Stimulated activated naive B cell treated with anti-CD40 and anti-IgM and Interleukin-4, amounts not matched to agents 10 μg/mL and 1 μg/mL and 100 μg/mL, for 72 hours (primary cell): ENCODE data around the gene NEGR1.

Experiments
- ATAC-seq, 2 donors: fragments of 150-1000 bp; cut with Tn5 transposase; replicated peaks; 2 replicates each; pipeline ENCODE4 v1.10.0; 2021; ENCODE audit warnings: moderate library complexity in 1 of 2
- DNase-seq: peaks from one replicate; pipeline ENCODE4 v3.0.0; 2021
- H3K27ac Mint-ChIP-seq: one replicate; pipeline ENCODE4 v1.8.0; 2022; ENCODE audit warnings: mild to moderate bottlenecking, mixed read lengths
- H3K27me3 Mint-ChIP-seq, 2 donors: one replicate each; pipeline ENCODE4 v1.8.0; 2022; ENCODE audit warnings: mixed read lengths in 2 of 2
- H3K36me3 Mint-ChIP-seq, 2 donors: one replicate each; pipeline ENCODE4 v1.8.0; 2022; ENCODE audit warnings: mixed read lengths in 2 of 2, mild to moderate bottlenecking in 1 of 2
- H3K4me1 Mint-ChIP-seq, 2 donors: one replicate each; pipeline ENCODE4 v1.8.0; 2022; ENCODE audit warnings: mixed read lengths in 2 of 2, mild to moderate bottlenecking in 1 of 2
- H3K4me3 Mint-ChIP-seq, 2 donors: one replicate each; pipeline ENCODE4 v1.8.0; 2022; ENCODE audit warnings: mild to moderate bottlenecking in 2 of 2, mixed read lengths in 2 of 2, moderate library complexity in 1 of 2
- H3K9me3 Mint-ChIP-seq, 2 donors: one replicate each; pipeline ENCODE4 v1.8.0; 2022; ENCODE audit warnings: mixed read lengths in 2 of 2, mild to moderate bottlenecking in 1 of 2

Gene NEGR1

DNA sequence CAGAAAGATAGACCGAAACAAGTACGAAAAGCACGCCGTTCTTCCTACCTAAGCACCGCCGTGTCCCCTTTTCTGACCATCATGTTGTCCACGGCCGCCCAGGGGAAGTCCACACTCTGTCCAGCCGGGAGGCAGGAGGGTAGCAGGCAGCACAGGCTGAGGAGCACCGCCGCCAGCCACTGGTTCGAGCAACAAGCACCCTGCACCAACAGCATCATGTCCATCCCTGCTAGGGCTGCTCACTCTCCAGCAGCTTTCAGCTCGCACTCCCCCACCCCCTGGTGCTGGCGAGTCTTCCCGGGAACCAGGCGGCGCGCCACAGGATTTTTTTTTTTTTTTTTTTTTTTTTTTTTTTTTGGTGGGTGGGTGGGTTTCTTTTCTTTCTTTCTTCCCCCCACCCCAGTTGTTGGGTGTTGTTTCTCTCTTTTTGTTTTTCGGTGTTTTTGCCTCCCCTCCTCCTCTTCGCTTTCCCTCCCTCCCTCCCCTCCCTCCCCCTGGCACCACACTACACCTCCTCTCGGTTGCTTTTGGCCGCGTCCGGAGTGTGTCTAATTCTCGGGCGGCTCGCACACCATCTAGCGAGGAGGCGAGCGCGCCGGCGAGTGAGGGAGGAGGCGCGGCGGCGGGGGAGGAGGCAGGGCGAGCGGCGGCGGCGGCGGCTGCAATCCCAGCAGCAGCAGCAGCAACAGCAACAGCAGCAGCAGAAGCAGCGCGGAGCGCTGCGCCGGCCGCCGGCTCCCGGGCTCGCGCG, at the start of gene NEGR1:
TSS of gene NEGR1 (minus strand) at position 269 of the 751 bp plus-strand sequence.
- Mint-ChIP-seq H3K4me3 (no peak within 1 kb of the TSS), H3K9me3 (peaks cover 0 to 1% of the 10 kb centered on the region in 2 donors), H3K27me3 (peaks cover 17% of the 10 kb centered on the region in 2 donors), H3K27ac (peak within 1 kb of the TSS; percentile 70), H3K36me3 (no peaks in the 10 kb centered on the region), H3K4me1 (peaks cover 16 to 24% of the 10 kb centered on the region in 2 donors)
- DNase-seq (peak; percentile 67), ATAC-seq (peak; percentile 72 to 81)

DNA sequence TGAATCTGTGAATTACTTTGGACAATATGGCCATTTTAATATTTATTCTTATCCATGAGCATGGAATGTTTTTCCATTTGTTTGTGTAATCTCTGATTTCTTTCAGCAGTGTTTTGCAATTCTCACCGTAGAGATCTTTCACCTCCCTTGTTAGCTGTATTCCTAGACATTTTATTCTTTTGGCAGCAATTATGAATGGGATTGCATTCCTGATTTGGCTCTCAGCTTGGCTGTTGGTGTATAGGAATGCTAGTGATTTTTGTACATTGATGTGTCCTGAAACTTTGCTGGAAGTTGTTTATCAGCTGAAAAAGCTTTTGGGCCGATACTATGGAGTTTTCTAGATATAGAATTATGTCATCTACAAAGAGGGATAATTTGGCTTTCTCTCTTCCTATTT, 44.2 kb upstream of the NEGR1 start:
- Mint-ChIP-seq H3K4me3 (no peak overlapping the region), H3K27me3 (no peaks in the 10 kb centered on the region), H3K4me1 (peaks cover 0 to 6% of the 10 kb centered on the region in 2 donors), H3K9me3 (no peaks in the 10 kb centered on the region), H3K27ac (no peak overlapping the region), H3K36me3 (no peaks in the 10 kb centered on the region)
- DNase-seq: no peak
- no peak for ATAC-seq

DNA sequence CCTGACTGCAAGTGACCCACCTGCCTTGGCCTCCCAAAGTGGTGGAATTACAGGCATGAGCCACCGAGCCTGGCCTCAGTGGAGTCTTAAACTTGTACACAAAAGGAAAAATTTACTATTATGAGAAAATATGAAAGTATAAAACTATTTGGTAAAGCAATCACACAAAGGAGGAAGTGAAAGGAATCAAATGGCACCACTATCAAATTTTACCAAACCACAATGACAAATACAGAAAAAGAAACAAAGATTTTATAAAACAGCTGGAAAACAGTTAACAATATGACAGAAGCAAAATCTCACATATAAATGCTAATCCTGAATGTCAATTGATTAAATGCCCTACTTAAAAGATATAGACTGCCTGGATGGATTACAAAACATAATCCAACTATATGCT, 42.1 kb upstream of the NEGR1 start:
- Mint-ChIP-seq H3K27me3 (no peaks in the 10 kb centered on the region), H3K27ac (no peak overlapping the region), H3K4me3 (no peak overlapping the region), H3K36me3 (no peaks in the 10 kb centered on the region), H3K9me3 (no peaks in the 10 kb centered on the region), H3K4me1 (peaks cover 0 to 6% of the 10 kb centered on the region in 2 donors)
- ATAC-seq (no peak), DNase-seq (no peak)

DNA sequence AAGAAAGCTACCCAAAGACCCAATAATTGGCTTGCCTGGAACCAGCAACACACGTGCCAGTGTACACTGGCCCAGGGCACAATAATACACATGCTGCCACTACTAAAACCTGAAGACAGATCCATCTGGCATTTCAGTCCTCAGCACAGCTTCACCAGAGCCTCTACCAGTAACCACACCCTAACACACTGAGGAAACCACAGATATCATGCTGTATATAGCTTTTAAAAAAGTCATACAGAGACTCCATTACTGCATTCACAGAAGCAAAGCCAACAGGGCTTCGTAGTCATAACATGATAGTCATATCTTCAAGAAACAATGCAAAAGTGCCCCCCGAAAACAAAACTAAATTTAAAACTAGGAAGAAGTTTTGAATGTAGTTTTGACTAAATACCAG, 40.6 kb upstream of the NEGR1 start:
- peak in 1 of 2 donors; percentile 70 for ATAC-seq

DNA sequence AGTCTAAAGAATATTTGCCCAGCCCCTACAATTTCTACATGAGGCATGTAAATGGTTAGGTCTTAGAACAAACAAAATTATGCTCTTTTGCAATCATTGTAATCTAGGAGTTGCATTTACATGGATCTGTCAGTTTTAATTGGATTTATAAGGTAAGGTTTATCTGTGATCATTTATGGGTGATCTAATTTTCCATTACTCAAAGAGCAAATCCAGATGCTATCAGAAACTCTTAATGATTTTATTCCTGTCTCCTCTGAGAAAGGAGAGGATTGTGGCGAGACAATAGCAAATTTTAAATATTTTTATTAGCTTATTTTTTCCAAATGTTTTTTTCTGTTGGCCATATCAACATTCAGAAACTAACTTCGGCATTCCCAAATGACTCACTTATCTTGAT, 14.2 kb upstream of the NEGR1 start:
- no peak for DNase-seq
- H3K4me3 Mint-ChIP-seq: no peak overlapping the region
- H3K27me3 Mint-ChIP-seq: no peaks in the 10 kb centered on the region
- no peak overlapping the region for H3K27ac Mint-ChIP-seq
- ATAC-seq: no peak
- no peaks in the 10 kb centered on the region for H3K4me1 Mint-ChIP-seq
- no peaks in the 10 kb centered on the region for H3K9me3 Mint-ChIP-seq
- H3K36me3 Mint-ChIP-seq: no peaks in the 10 kb centered on the region

More for the DNA sequence above, 40.6 kb upstream of the NEGR1 start:
- Mint-ChIP-seq H3K27me3 (no peaks in the 10 kb centered on the region), H3K4me3 (no peak overlapping the region), H3K36me3 (no peaks in the 10 kb centered on the region), H3K9me3 (no peaks in the 10 kb centered on the region), H3K4me1 (peaks cover 0 to 6% of the 10 kb centered on the region in 2 donors), H3K27ac (no peak overlapping the region)
- no peak for DNase-seq

DNA sequence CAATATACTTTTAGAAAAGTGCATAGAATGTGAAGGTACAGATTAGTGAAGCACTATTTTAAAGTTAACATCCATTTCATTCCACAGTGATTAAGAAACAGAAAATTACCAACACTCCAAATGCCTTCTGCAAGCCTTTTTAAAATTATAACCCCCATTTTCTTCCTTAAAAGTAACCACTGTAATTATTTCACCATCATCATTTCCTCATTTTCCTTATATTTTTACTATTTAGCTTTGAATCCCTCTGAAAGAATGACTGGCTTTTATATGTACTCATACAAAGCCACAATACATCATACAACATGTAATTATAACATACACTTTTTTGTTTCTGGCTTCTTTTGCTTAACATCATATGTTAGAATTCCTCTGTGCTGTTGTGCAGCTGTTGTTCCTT, 6.5 kb upstream of the NEGR1 start:
- H3K27ac Mint-ChIP-seq: no peak overlapping the region
- DNase-seq: no peak
- ATAC-seq: no peak

DNA sequence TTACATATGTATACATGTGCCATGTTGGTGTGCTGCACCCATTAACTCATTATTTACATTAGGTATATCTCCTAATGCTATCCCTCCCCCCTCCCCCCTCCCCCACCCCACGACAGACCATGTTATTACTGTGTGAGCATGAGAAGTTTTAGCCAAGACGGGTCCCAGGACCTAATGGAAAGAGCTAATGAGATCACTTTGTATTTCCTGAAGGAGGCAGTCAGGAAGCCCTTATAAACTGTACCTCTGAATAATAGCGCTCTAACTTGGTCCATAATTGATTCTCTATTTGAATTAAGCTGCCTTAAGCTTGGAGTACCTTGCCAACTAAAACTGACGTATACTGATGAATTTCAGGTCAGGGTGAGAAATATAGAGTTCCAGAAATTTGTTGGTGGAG, 4.1 kb upstream of the NEGR1 start:
- Mint-ChIP-seq H3K4me1 (peaks cover 9 to 11% of the 10 kb centered on the region in 2 donors), H3K27ac (no peak overlapping the region), H3K36me3 (no peaks in the 10 kb centered on the region), H3K27me3 (peaks cover 11% of the 10 kb centered on the region in 2 donors), H3K4me3 (no peak overlapping the region), H3K9me3 (no peaks in the 10 kb centered on the region)
- no peak for DNase-seq
- no peak for ATAC-seq

More for the DNA sequence above, 6.5 kb upstream of the NEGR1 start:
- Mint-ChIP-seq H3K4me3 (no peak overlapping the region), H3K4me1 (no peaks in the 10 kb centered on the region), H3K36me3 (no peaks in the 10 kb centered on the region), H3K9me3 (no peaks in the 10 kb centered on the region), H3K27me3 (no peaks in the 10 kb centered on the region)

DNA sequence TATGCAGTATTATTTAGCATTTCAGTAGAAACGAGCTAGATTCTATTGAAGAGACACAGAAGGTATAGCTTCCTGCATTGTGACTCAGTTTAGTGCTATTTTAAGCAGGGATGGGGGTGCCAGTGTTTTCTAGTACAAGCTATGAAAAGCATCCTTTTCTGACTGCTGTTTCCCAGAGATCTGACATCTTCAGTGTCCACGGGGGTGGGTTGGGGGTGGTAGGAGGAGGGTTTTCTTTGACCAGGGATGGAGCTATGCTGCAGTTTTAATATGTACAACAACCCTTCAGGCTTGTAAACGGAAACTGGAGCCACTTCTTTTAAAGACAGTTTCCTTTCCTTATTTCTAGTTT, 2.7 kb upstream of the NEGR1 start:
- no peak overlapping the region for H3K27ac Mint-ChIP-seq
- H3K4me3 Mint-ChIP-seq: no peak overlapping the region
- DNase-seq (no peak), ATAC-seq (no peak)
- no peaks in the 10 kb centered on the region for H3K36me3 Mint-ChIP-seq
- peaks cover 17% of the 10 kb centered on the region in 2 donors for H3K27me3 Mint-ChIP-seq
- peaks cover 15 to 18% of the 10 kb centered on the region in 2 donors for H3K4me1 Mint-ChIP-seq
- H3K9me3 Mint-ChIP-seq: no peaks in the 10 kb centered on the region

DNA sequence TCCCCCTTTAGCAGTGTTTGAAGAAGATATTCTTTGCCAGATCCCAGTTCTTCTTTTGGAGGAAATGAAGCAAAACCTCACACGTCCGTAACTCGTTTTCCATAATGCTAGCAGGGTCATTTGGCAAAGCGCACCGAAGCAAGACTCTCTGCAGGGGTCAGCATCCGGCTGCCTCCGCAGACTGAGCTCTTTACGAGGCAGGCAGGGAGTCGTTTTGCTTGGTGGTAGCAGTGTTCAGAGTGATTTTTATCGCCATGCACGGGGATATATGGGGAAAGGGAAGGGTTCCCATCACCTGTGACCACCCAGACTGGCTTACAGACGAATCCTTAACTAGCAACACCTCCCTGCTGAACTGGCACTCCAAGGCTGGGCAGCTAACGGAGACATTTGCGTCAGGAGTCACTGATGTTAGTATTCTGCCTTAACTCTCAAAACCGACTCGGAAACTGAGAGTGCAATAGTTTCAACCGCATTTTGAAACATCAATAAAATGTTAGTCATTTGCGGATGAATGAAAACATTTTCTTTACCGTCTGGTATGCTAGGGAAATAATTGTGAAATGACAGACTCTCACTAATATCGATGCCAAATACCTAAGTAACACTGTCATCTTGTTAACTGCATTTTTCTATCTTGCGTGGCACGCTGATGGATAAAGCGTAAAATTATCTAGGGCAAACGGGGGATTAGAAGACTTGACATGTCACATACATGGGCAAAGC, 2.2 kb upstream of the NEGR1 start:
- Mint-ChIP-seq H3K27me3 (peaks cover 17% of the 10 kb centered on the region in 2 donors), H3K4me1 (peaks cover 15 to 18% of the 10 kb centered on the region in 2 donors), H3K27ac (no peak overlapping the region), H3K9me3 (no peaks in the 10 kb centered on the region), H3K4me3 (no peak overlapping the region), H3K36me3 (no peaks in the 10 kb centered on the region)
- ATAC-seq: peak; percentile 43 to 54
- DNase-seq: peak; percentile 56

DNA sequence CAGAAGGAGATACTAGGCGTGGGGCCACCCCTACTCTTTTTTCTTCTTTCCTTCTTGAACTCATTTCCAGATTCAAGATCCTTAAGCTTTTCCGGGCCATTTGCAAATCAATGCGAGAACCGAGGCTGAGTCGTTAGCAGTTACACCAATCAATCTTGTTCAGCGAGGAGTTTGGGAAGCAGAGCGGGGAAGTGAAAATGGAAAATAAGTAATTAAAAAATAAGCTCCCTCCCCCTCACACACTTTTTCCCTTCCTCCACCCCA, 1.7 kb upstream of the NEGR1 start:
- no peak overlapping the region for H3K27ac Mint-ChIP-seq
- no peak for DNase-seq
- ATAC-seq: no peak
- no peak overlapping the region for H3K4me3 Mint-ChIP-seq
- no peaks in the 10 kb centered on the region for H3K36me3 Mint-ChIP-seq
- H3K4me1 Mint-ChIP-seq: peaks cover 15 to 18% of the 10 kb centered on the region in 2 donors
- peaks cover 17% of the 10 kb centered on the region in 2 donors for H3K27me3 Mint-ChIP-seq
- H3K9me3 Mint-ChIP-seq: no peaks in the 10 kb centered on the region

DNA sequence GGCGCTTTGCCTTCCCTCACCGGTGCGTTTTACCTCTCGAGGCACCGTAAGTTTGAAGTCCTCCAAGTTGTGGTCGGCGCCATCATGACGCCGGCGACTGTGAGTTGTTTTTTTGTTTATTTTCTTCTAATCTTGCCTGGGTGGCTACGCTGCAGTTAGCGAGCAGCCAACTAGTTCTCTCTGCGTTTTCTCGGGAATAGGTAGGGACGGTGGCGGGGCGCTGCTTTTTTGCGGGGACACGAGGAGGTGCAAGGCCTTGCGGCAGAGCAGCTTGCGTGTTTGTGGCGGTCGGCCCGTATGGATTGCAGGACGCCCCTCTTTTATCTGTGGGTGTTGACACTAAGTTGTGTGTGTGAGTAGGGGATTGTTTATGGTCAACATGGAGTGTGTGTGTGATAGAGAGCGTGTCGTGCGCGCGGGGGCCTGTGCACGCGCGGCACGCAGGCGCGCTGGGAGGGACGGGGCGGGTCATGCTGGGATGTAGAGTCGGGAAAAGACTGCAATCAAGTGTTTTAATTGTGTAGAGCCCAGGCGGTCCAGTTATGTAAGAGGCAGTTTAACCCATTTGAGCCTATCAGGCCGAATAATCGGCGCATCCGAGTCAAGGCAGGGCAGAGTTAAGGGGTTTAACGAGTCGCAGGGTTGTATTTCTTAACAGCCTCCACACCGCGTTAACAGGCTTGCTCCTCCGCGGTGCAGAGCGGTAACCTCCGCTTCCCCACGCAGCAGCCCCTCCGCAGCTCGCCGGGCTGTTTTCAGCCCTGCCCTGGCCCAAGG, 1.2 kb upstream of the NEGR1 start:
- peaks cover 0 to under 1% of the 10 kb centered on the region in 2 donors for H3K9me3 Mint-ChIP-seq
- no peaks in the 10 kb centered on the region for H3K36me3 Mint-ChIP-seq
- H3K27me3 Mint-ChIP-seq: peaks cover 17% of the 10 kb centered on the region in 2 donors
- peak; percentile 42 to 46 for ATAC-seq
- H3K27ac Mint-ChIP-seq: no peak overlapping the region
- peak; percentile 39 for DNase-seq
- H3K4me3 Mint-ChIP-seq: no peak overlapping the region
- H3K4me1 Mint-ChIP-seq: peaks cover 15 to 18% of the 10 kb centered on the region in 2 donors

DNA sequence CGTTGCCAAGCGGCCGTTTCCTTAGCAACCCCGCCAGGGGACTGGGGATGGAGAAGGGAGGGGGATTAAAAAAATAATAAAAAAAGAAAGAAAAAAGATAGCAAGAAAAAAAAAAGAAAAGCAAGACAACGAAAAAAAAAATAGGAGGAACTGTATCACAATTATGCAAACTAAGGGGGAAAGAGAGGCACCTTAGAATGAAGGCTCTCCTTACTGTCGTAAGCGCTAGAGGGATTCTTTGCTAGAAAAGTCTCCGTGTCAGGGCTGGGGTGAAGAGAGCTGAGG, 625 bp upstream of the NEGR1 start:
- Mint-ChIP-seq H3K27ac (no peak overlapping the region), H3K4me1 (peaks cover 16 to 23% of the 10 kb centered on the region in 2 donors), H3K27me3 (peaks cover 17% of the 10 kb centered on the region in 2 donors), H3K4me3 (no peak overlapping the region), H3K9me3 (peaks cover 0 to 1% of the 10 kb centered on the region in 2 donors), H3K36me3 (no peaks in the 10 kb centered on the region)
- peak; percentile 6 to 9 for ATAC-seq
- DNase-seq: no peak

DNA sequence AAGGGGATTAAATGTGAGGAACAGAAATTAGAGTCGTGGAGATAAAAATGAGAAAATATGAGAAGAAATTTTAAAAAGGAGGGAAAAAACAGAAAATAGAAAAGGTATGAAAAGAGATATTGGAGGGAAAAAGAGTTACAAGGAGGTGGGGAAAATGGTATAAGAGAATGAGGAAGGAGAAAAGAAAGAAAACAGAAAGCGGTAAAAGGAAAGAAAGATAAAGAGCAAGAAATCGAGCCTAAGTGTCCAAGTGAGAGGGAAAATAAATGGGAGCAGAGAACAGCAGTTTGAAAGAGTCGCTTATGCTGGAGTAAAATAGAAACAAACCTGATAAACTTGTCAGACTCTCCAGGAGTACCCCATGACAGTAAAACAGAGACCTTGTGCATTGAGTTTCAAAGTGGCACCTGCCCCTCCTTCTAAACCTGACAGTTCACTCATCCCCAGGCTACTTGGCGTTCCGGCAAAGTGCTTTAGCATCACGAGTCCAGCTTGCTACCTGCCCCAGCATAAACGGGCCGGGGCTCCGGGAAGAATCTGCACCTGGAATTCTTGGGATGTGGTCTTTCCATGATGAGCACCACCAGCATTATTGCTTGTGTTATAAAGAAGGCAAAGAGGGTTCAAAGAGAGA, 585 bp downstream of the NEGR1 start:
- Mint-ChIP-seq H3K4me1 (peaks cover 16 to 24% of the 10 kb centered on the region in 2 donors), H3K27me3 (peaks cover 17% of the 10 kb centered on the region in 2 donors), H3K27ac (peak overlapping the region; percentile 70), H3K9me3 (peaks cover 0 to 1% of the 10 kb centered on the region in 2 donors), H3K4me3 (no peak overlapping the region), H3K36me3 (no peaks in the 10 kb centered on the region)
- DNase-seq: no peak
- ATAC-seq: no peak

DNA sequence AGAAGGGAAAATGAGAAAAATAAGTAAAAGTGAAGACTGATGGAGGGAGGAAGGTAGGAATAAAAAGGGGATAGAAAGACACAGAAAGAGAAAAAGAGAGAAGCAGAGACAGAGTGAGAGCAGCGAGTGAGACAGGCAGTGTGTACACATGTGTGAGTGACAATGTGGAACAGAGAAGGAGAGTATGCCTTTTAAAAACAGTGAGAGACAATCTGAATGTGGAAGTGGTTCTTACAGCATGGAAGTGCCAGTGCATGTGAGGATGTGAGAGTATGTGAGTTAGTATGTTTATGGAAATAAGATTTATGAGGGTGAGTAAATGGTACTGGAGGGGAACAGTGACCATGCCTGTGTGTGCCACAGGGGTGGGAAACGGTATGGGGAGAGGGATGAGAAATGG, 1.2 kb downstream of the NEGR1 start:
- H3K27ac Mint-ChIP-seq: peak overlapping the region; percentile 44
- H3K4me1 Mint-ChIP-seq: peaks cover 16 to 24% of the 10 kb centered on the region in 2 donors
- peaks cover 0 to 1% of the 10 kb centered on the region in 2 donors for H3K9me3 Mint-ChIP-seq
- no peaks in the 10 kb centered on the region for H3K36me3 Mint-ChIP-seq
- DNase-seq (peak; percentile 0), ATAC-seq (peak; percentile 33 to 35)
- no peak overlapping the region for H3K4me3 Mint-ChIP-seq
- H3K27me3 Mint-ChIP-seq: peaks cover 17% of the 10 kb centered on the region in 2 donors
